Measurements from ENCODE around the gene AP2B1.
A peak's percentile ranks its signal among the peaks of the same experiment; 100 is the strongest.
"Not testable (repeated sequence)": the region's sequence is repeated elsewhere in the genome, so short reads cannot be mapped to it uniquely, and the experiment has no call there.

AP2B1 gene

DNA sequence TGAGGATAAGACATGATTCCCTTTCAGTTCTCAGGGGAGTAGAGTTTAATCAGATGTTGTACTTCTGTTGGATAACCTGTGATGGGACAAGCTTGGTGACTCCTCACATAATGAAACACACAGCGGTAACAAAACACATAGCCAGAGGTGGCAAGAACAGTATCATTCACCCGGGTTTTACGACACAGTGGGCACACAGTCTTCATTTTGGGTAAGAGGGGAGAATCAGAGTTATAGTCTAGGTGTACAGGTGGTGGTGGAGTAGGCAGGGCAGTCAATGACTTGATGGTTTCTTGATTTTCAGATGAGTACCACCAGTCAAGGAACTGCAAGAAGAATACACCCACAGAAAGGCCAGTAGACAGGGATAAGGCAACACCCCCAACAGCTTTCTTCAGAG, 11.4 kb upstream of the AP2B1 start:
- no peak for DNase-seq (ENCODE audit: low read depth in 2 of 2)

DNA sequence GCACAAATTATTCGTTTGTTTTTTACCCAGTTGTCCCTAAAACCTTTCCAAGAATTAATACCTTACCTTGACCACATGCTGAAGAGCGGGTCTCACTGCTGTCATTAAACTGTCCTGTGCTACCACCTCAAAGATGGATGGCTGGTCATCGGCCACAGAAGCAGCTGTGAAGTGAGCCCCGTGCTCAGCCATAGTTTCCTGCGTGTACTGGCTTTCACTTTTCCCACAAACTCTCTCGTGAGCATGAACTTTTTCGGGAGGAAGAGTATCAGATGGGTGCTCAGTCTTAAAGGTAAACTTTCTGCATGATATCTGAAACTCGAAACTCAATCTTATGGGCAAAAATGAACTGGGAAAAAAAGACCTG, 9.3 kb upstream of the AP2B1 start:
- DNase-seq (ENCODE audit: low read depth in 2 of 2): no peak

DNA sequence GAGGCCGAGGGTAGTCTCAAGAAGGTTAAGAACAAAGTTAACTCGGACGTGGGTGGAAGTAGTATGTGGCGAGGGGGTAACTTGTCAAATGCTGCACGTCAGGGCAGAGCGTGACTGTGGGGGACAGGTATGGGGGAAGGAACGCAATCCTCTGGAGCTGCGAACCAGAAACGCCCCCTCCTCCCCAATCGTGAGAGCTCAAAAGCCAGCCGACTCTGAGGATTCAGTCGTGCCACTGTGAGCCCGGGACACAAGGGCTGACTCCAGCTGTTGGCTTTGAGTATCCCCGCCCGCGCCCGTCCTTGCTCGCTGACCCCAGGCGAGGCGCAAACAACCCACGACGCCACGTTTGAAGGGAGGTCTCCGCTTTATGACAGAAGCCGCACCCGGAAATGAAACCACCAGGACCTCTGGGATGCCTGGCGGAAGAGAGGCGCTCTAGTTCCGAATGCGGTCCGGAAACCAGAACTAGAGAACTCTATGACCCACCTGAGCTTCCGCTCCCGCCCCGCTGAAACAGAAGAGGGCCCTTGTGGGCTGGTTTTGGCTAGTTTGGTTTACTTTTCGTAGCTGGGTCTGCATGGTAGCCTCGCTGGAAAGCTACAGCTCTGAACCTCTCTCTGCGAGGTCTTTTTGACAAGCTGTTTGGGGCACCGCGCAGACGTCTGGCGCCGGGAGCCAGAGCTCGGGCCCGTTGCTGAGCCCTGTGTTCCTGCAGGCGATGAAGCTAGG, 8.8 kb upstream of the AP2B1 start, which contains the start of gene PEX12:
Gene PEX12, minus strand, starts transcription at position 375 of the 732 bp plus-strand sequence. CDS start 550 bp downstream, outside the sequence.
- DNase-seq (ENCODE audit: low read depth in 2 of 2): peak; percentile 76 to 81

DNA sequence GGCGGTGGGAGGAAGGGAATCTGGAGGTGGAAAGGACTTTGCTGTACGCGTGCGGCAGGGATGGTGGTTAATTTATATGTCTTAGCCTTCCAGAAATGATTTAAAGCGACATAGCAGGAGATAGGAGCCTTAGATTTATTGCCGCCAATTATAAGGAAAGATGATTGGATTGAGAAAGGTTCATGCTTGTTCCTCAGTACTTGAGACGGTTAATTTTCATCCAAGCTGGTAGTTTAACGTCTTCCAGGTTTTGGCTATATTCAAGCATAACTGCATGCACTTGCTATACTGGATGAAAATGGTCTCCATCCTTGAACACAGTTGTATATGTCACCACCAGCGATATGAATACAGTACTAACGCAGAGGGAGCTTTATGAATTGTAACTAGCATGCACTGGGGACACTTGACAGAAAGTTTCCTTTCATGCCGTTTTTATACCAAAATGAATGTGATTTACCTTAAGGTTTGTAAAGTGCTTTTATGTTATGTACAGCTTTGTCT, 8.1 kb upstream of the AP2B1 start:
- no peak for DNase-seq (ENCODE audit: low read depth in 2 of 2)

DNA sequence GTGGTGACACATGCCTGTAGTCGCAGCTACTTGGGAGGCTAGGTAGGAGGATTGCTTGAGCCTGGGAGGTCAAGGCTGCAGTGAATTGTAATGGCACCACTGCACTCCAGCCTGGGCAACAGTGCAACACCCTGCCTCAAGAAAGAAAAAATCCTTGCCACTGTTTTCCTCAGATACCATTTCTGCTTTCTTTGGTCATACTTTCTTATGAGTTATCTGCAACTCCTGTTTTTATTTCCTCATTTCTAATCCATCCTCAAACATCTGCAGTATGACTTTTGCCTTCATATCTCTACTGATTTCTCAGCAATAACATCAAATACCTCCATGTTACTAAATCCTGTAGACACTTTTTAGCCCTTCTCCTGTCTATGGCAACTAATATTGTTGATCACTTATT, 3.1 kb upstream of the AP2B1 start:
- no peak for DNase-seq (ENCODE audit: low read depth in 2 of 2)

DNA sequence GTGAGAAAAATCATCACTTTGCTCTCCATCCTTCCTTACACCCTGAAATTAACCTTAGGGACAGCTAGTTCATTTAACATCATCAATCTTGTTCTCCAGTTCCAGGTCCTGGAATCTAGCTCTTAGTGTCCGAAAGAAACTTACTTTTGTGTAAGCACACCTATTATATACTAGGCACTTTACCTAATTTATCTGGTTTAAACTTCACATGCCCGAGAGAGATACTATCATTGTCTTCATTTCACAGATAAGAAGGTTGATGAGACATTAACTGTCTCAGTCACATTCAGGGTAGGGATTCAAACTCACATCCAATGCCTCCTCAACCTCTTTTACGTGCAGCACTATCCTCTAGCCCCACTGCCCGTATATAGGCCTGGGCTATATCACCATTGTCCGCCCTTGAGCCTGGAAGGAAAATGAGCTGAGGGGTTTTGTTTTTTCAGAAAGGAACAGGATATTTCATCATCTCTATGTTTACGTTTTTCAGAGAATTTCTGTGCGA, 501 bp upstream of the AP2B1 start:
- no peak for DNase-seq (ENCODE audit: low read depth in 2 of 2)

DNA sequence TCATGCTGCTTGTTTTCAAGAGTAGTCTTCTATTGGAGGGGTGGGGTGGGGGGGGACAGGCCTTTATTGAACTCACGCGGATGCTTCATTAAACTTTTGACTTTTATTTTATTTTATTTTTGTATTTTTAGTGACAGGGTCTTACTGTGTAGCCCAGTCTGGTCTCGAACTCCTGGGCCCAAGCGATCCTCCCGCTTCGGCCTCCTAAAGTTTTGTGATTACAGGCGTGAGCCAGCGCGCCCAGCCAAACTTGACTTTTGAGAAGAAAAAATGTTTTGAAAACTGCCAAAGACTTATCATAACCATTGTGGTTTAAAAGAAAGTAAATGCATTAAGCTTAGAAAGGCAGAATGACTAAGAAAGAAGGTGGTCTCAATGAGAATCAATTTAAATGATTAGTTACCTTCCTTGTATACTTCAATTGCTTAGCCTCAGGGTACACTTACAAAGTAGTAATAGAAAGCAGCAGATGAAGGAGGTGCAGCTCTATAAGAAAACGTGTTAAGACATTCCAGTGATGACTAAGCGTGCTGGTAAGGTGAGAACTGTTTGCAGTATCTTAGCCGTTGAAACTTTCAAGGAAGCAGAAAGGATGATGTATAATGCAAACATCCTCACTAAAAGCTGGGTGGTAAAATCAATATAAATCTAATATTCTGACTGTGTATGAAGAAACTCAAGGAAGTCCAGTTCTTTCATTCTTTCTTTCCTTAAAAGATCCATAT, 1.2 kb downstream of the AP2B1 start:
- DNase-seq (ENCODE audit: low read depth in 2 of 2): no peak

DNA sequence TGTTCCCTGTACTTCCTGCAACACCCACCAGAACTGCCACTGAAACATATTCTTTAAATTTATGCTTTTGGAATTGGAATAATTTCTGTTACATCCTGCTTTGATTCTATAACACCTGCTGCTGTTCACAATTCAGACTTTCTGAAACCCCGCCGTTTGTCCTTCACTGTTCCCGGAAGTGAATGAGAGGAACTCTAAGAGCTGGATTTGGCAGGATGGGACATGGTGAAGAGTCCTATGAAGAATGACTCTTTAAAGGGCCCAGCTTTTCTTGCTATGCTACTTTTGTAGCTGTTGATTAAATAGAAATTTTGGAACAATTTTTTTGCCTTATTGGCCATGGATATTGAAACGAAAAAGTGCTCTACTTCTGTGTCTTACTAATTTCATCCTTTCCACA, 8.9 kb downstream of the AP2B1 start:
- no peak for DNase-seq (ENCODE audit: low read depth in 2 of 2)

DNA sequence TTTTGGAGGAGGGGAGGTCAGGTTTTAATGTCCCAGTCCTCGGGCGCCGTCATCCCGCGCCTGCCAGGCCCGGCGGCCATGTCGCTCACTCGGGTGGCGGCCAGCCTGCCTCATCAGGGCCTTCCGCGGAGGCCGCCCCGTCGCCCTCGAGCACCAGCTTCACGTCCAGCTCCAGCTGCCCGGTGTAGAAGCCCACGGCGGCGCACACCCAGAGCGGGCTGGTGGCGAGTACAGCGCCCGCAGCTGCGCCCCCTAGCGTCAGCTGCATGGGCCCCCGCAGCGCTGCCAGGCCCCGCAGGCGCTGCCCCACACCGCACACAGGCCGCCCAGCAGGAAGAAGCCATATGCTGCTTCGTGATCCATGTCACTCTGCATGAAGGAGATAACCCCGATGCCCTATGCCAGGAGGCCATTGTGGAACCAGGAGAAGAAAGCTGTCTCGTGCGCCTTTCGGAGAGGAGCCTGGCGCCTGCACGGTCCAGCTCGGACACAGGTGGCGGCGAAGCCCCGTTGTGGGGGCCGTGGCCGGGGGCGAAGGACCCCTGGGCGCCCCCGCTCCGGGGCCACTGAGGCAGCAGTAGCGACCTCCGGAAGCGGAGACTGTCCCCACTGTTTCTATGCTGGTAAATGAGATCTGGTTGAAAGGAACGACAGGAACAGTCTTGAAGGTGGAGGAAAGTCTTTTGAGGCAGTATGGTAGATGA, 9.6 kb downstream of the AP2B1 start:
- no peak for DNase-seq (ENCODE audit: low read depth in 2 of 2)

DNA sequence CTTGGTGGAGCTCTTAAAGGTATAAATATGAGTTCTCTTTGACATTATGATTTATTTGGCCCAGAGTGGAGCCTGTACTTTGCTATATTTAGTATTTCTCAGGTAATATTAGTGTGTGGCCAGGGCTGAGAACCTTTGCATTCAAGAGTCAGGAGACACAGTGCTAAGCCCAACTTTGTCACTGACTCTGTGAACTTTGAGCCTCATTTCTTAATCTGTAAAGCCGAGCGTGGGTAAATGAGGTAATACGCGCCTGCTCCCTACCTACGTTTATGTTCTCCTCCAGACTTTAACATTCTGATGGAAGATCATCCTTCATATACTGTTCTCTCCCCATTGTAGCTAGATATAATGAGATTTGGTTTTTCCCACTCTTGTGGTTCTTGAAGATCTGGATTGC, 10.5 kb downstream of the AP2B1 start:
- DNase-seq (ENCODE audit: low read depth in 2 of 2): no peak

DNA sequence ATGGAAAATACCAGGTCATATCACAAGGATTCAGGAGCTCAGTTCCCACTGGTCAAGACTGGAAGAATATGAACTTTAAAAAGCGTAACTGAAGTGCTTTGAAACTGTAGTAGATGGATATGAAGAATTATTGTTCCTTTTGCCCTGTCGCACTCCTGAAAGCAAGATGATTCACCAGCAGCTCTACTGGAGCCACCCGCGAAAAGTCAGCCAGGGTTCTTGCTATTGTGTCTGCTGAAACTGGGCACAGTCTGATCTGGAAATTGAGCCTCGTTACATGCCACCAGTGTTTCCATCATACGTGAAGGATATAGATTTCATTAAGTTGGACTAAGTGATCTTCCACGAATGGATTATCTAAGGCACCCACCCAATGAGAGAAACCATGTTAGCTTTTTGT, 16.6 kb downstream of the AP2B1 start:
- DNase-seq (ENCODE audit: low read depth in 2 of 2): no peak

DNA sequence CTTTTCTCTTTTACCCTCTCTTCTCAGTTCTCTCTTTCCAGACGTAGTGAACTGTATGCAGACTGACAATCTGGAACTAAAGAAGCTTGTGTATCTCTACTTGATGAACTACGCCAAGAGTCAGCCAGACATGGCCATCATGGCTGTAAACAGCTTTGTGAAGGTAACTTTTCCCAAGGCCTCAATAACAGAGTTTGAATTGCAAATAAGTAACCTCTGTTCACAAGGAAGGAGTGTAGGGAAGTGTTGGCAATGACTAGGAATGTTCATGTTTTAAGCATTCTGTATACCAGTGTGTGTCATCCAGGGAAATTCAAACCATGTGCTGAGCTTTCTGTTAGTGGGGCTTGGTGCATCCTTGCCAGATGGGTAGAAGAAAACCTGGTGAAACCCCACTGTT, 18.6 kb downstream of the AP2B1 start:
- DNase-seq (ENCODE audit: low read depth in 2 of 2): no peak

DNA sequence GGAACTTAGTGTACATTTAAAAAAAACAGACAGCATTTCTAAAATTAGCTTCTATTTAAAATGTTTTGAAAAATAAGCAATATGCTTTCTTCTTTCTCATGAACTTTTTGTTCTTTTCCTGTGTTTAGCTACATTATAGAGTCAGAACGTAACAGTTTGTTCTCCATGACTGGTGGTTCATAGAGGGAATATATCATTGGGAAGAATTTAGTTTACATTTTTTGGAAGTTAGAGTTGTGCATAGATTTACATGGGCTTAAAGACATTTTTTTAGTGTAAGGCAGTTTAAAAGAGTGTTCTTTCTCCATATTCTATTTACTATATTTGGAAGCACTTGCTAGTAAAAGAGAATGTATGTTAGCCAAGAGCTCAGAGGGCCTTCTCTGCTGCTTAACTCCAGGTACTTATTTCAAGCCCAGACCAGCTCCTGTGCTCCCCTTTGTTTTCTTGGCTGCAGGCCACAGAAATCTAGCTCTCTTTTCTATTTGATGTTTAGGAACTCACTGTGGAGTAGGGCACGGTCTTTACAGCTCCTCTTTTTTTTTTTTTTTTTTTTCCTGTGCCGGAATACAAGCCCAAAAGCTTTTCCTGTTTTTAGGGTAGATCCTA, 20.2 kb downstream of the AP2B1 start:
- no peak for DNase-seq (ENCODE audit: low read depth in 2 of 2)

DNA sequence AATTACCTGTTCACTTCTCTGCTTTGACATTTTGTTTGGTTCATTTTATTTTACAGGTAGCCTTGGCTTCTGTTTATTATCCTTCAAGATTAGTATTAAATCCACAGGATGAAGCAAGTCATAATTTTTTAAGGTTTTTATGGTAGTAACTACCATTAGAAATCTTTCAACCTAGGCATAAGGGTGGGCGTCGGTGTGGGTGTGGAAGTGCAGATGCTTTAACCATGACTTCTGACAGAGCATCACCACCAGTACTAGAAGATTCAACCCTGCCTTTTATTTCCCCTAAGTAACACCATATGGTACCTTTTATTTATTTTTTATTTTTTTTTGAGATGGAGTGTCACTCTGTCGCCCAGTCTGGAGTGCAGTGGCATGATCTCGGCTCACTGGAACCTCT, 22.7 kb downstream of the AP2B1 start:
- DNase-seq (ENCODE audit: low read depth in 2 of 2): no peak

DNA sequence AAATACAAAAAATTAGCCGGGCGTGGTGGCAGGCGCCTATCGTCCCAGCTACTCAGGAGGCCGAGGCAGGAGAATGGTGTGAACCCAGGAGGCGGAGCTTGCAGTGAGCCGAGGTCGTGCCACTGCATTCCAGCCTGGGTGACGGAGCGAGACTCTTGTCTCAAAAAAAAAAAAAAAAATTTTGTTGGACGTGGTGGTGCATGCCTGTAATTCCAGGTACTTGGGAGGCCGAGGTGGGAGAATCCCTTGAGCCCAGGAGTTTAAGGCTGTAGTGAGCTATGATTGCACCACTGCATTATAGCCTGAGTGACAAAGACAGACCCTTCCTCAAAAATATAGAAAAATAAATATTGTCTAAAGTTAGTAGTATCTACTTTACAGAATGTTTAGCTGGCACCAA, 23.6 kb downstream of the AP2B1 start:
- not testable (repeated sequence) for DNase-seq (ENCODE audit: low read depth in 2 of 2)

DNA sequence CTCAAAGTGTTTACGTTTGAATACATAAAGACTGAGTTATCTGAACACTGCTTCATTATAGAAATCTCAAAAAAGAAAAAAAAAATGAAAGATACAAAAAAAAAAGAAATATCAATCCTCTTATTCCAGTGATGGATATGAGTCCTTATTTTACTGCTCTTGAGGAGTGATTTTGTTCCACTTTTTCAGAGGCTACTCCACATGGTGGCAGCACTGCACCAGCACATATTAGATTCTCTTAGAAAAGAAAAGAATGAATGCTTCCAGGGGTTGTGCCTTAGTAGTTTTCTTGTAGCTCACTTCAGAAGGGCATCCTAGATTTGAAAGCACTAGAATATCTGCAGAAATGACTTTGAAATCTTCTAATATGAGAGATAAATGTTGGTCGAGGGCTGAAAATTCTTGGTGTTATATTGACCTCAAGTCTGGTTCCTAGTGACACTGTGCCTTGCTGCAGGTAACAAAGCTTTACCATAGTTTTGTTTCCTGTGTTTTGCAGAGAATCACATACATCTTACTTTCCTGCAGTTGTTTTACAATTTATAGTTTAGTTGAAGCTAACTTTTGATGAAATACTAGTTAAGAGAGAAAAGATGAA, 25.9 kb downstream of the AP2B1 start:
- peak in 1 of 2 experiments; percentile 25 for DNase-seq (ENCODE audit: low read depth in 2 of 2)

DNA sequence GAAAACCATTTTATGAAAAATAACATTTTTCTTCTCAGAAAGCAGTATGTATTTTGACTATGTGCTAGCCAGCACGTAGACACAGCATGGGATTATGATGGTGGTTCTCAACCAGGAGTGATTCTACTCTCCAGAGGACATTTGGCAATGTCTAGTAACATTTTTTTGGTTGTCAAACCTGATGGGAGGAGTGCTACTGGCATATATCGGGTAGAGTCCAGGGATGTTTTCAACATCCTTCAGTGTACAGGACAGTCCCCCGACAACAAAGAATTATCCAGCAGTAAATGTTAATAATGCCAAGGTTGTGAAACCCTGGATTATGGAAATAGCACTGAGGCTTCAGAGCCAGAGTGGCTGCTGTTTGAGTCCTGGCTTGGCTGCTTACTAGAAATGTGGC, 27.7 kb downstream of the AP2B1 start:
- no peak for DNase-seq (ENCODE audit: low read depth in 2 of 2)

DNA sequence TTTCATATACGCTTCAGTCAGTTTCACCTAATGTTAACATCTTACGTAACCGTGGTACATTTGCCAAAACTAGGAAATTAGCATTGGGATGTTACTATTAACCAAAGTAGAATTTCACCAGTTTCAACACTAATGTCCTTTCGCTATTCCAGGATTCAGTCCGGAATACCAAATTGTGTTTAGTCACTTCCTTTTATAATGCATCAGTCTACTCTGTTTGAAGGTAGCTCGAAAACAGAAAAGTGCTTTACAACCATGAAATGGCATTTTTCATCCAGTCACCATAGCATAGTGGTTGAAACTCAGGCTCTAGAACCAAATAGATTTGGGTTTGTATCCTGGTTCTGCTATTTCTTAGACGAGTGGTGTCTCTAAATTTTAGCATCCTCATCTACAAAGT, 29.4 kb downstream of the AP2B1 start:
- DNase-seq (ENCODE audit: low read depth in 2 of 2): no peak

DNA sequence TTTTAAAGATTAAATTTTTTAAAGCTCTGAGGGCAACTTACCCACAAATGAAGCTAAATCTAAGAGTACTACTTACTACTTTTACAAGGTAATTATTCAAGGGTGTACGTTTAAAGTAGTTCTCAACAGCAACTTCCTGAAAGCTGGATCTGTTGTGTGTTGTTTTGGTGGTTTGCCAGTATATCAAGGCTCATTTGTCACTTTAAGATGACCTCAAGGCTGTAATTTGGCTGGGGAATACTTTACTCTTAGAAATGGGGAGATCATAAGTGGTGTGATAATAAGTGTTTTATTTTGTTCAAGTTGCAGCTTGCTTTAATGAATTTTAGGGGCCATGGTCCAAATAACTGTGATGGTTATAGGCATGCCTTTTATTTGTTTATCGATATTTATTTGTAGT, 30.4 kb downstream of the AP2B1 start:
- DNase-seq (ENCODE audit: low read depth in 2 of 2): no peak

DNA sequence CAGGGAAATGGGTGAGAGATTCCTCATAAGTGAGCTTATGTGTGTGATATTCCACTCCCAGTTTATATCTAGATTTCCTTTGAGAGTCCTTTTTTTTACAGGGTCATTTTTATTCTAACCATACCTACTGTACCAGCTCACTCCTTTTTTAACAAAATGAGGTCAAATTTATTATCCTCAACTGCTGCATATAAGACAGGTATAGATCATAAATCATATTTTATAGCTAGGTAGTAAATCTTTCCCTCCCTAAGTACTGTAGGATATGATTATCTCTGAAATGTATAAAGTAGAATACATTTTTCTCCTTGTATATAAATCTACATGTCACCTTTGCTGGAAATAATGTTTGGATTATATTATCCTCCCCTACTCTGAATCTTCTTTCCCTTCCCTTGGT, 31.5 kb downstream of the AP2B1 start:
- DNase-seq (ENCODE audit: low read depth in 2 of 2): no peak

DNA sequence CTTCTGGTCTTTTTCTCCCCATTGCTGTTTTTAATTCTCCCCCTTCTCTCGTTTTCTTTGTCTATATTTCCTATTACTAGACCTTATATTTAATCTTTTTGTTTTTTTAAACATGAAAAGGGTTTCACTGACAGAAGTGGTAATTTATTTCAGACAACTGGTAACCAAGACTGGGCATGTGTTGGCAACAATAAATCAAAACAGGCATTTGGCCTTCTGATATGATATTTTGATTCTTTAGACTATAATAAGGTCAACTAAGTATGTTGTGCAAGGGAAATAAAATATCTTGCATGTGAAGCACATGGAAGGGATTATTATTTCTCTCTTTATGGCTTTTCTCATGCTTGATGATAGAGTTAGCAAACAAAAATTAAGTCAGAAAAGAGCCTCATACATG, 34.6 kb downstream of the AP2B1 start:
- no peak for DNase-seq (ENCODE audit: low read depth in 2 of 2)

DNA sequence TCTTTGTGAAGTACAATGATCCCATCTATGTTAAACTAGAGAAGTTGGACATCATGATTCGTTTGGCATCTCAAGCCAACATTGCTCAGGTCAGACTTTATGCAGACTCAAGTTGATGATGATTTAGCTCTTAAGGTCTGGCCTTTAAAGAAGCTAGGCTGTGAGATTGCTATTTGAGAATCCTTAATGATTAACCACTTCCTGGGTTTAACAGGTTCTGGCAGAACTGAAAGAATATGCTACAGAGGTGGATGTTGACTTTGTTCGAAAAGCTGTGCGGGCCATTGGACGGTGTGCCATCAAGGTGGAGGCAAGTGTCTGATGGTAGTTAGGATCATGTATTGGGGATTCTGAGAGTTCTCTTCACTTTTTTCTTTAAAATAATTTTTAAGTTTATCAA, 40.3 kb downstream of the AP2B1 start:
- no peak for DNase-seq (ENCODE audit: low read depth in 2 of 2)

Data from stimulated activated CD4-positive, alpha-beta T cell treated with anti-CD3 and anti-CD28 coated beads, Interleukin-12 subunit alpha, Interleukin-12 subunit beta, amount 100 ng/mL, for 24 hours (primary cell).